ENCODE data around the gene DGKG.

Gene DGKG

GRCh38 chr3:186327912-186328487, 34.0 kb downstream of the DGKG start:
- H3K27me3 ChIP-seq (ENCODE audit: insufficient read depth, poor library complexity, severe bottlenecking): no peaks in the 10 kb centered on the region

GRCh38 chr3:186322761-186323160, 39.3 kb downstream of the DGKG start:
- ATAC-seq (ENCODE audit: low read depth) (no peak), DNase-seq (ENCODE audit: low spot score) (no peak)
- Histone ChIP-seq H3K4me1 (ENCODE audit: insufficient read depth, poor library complexity, severe bottlenecking) (peaks cover 15% of the 10 kb centered on the region), H3K9me3 (ENCODE audit: severe bottlenecking) (no peaks in the 10 kb centered on the region), H3K27ac (ENCODE audit: poor library complexity, severe bottlenecking) (no peak overlapping the region), H3K36me3 (ENCODE audit: low read depth) (no peaks in the 10 kb centered on the region), H3K27me3 (ENCODE audit: insufficient read depth, poor library complexity, severe bottlenecking) (no peaks in the 10 kb centered on the region), H3K4me3 (ENCODE audit: severe bottlenecking) (no peak overlapping the region)
- no peak for TF ChIP-seq CTCF (IDR thresholded peaks at IDR 0.05; ENCODE audit: poor library complexity, severe bottlenecking)

More at GRCh38 chr3:186327912-186328487, 34.0 kb downstream of the DGKG start:
- no peak for TF ChIP-seq CTCF (IDR thresholded peaks at IDR 0.05; ENCODE audit: poor library complexity, severe bottlenecking)
- no peaks in the 10 kb centered on the region for H3K36me3 ChIP-seq (ENCODE audit: low read depth)
- DNase-seq (ENCODE audit: low spot score) (no peak), ATAC-seq (ENCODE audit: low read depth) (no peak)
- no peaks in the 10 kb centered on the region for H3K9me3 ChIP-seq (ENCODE audit: severe bottlenecking)
- no peaks in the 10 kb centered on the region for H3K4me1 ChIP-seq (ENCODE audit: insufficient read depth, poor library complexity, severe bottlenecking)
- no peak overlapping the region for H3K4me3 ChIP-seq (ENCODE audit: severe bottlenecking)
- H3K27ac ChIP-seq (ENCODE audit: poor library complexity, severe bottlenecking): no peak overlapping the region

GRCh38 chr3:186321746-186322145, 40.3 kb downstream of the DGKG start:
- Histone ChIP-seq H3K36me3 (ENCODE audit: low read depth) (no peaks in the 10 kb centered on the region), H3K9me3 (ENCODE audit: severe bottlenecking) (no peaks in the 10 kb centered on the region), H3K27me3 (ENCODE audit: insufficient read depth, poor library complexity, severe bottlenecking) (no peaks in the 10 kb centered on the region), H3K4me3 (ENCODE audit: severe bottlenecking) (no peak overlapping the region), H3K27ac (ENCODE audit: poor library complexity, severe bottlenecking) (peak overlapping the region; percentile 77), H3K4me1 (ENCODE audit: insufficient read depth, poor library complexity, severe bottlenecking) (peaks cover 15% of the 10 kb centered on the region)
- TF ChIP-seq CTCF (IDR thresholded peaks at IDR 0.05; ENCODE audit: poor library complexity, severe bottlenecking): no peak
- ATAC-seq (ENCODE audit: low read depth) (no peak), DNase-seq (ENCODE audit: low spot score) (no peak)

- H3K27me3 ChIP-seq (ENCODE audit: insufficient read depth, poor library complexity, severe bottlenecking): no peaks in the 10 kb centered on the region
- ATAC-seq (ENCODE audit: low read depth) (peak; percentile 91), DNase-seq (ENCODE audit: low spot score) (no peak)
- no peaks in the 10 kb centered on the region for H3K36me3 ChIP-seq (ENCODE audit: low read depth)
- no peak overlapping the region for H3K4me3 ChIP-seq (ENCODE audit: severe bottlenecking)
- H3K4me1 ChIP-seq (ENCODE audit: insufficient read depth, poor library complexity, severe bottlenecking): peaks cover 15% of the 10 kb centered on the region
- H3K9me3 ChIP-seq (ENCODE audit: severe bottlenecking): no peaks in the 10 kb centered on the region
- H3K27ac ChIP-seq (ENCODE audit: poor library complexity, severe bottlenecking): peak overlapping the region; percentile 77
- no peak for TF ChIP-seq CTCF (IDR thresholded peaks at IDR 0.05; ENCODE audit: poor library complexity, severe bottlenecking)
Observed at GRCh38 chr3:186320862-186321568, 41.0 kb downstream of the DGKG start.

- no peak for DNase-seq (ENCODE audit: low spot score)
Observed at GRCh38 chr3:186319945-186320344, 42.1 kb downstream of the DGKG start.

More at GRCh38 chr3:186319945-186320344, 42.1 kb downstream of the DGKG start:
- H3K27me3 ChIP-seq (ENCODE audit: insufficient read depth, poor library complexity, severe bottlenecking): no peaks in the 10 kb centered on the region
- H3K36me3 ChIP-seq (ENCODE audit: low read depth): no peaks in the 10 kb centered on the region
- H3K4me3 ChIP-seq (ENCODE audit: severe bottlenecking): no peak overlapping the region
- no peaks in the 10 kb centered on the region for H3K9me3 ChIP-seq (ENCODE audit: severe bottlenecking)
- H3K27ac ChIP-seq (ENCODE audit: poor library complexity, severe bottlenecking): peak overlapping the region; percentile 77
- no peak for ATAC-seq (ENCODE audit: low read depth)
- TF ChIP-seq CTCF (IDR thresholded peaks at IDR 0.05; ENCODE audit: poor library complexity, severe bottlenecking): no peak
- H3K4me1 ChIP-seq (ENCODE audit: insufficient read depth, poor library complexity, severe bottlenecking): peaks cover 15% of the 10 kb centered on the region

Data from RWPE2 (cell line).